ENCODE data around the gene P2RX3. TPM values are rescaled to one million over a fixed set of nuclear protein-coding genes. Genes with fewer than 3 reads are reported as not detected.

P2RX3 gene
- total and polyA plus RNA-seq, 2 experiments from 2014 or later: 0.15 to 0.35 TPM

GRCh38 chr11:57324886-57325734, 13.0 kb upstream of the P2RX3 start, which contains the start of gene TNKS1BP1 (continued):
- TF ChIP-seq ZNF462 (CRISPR knock-in tag; IDR thresholded peaks at IDR 0.05) (no peak), ETS1 (IDR thresholded peaks at IDR 0.05) (no peak)

GRCh38 chr11:57325735-57326048, 12.5 kb upstream of the P2RX3 start:
- no peaks in the 10 kb centered on the region for H3K27me3 ChIP-seq (ENCODE audit: insufficient read depth)
- H3K4me3 ChIP-seq: peak overlapping the region; percentile 94
- Mint-ChIP-seq H3K36me3 (ENCODE audit: low read depth) (peaks cover 75% of the 10 kb centered on the region), H3K4me3 (peak overlapping the region; percentile 91), H3K4me1 (peaks cover 51% of the 10 kb centered on the region), H3K27me3 (ENCODE audit: insufficient read depth, low read depth, poor library complexity) (peaks cover 18% of the 10 kb centered on the region), H3K9me3 (peaks cover 3% of the 10 kb centered on the region; the same call in 1 of the 3 replicates), H3K27ac (peak overlapping the region; percentile 100)
- peaks cover 36% of the 10 kb centered on the region for H3K4me1 ChIP-seq (ENCODE audit: insufficient read depth)
- no peaks in the 10 kb centered on the region for H3K9me2 ChIP-seq (ENCODE audit: insufficient read depth)
- peaks cover 33% of the 10 kb centered on the region for H3K36me3 ChIP-seq (ENCODE audit: insufficient read depth)
- ATAC-seq (no peak), DNase-seq (ENCODE audit: low spot score) (no peak)
- H3K79me2 ChIP-seq (replicated peaks; ENCODE audit: insufficient read depth): peaks cover 33% of the 10 kb centered on the region
- H3K27ac ChIP-seq (ENCODE audit: low read depth): peak overlapping the region; percentile 99
- peak overlapping the region; percentile 83 for H3K4me2 ChIP-seq
- peaks cover 15% of the 10 kb centered on the region for H4K20me1 ChIP-seq (replicated peaks; ENCODE audit: insufficient read depth)
- H3F3A ChIP-seq (replicated peaks; ENCODE audit: low read depth): peaks cover 19% of the 10 kb centered on the region
- H2AFZ ChIP-seq: 0 out of 2 replicates have a peak overlapping the region, but pooled peaks have one; percentile 15
- TF ChIP-seq EZH2 (IDR thresholded peaks at IDR 0.05; ENCODE audit: low read depth, unreplicated experiment) (no peak), ZNF331 (CRISPR knock-in tag; IDR thresholded peaks at IDR 0.05; ENCODE audit: low read depth) (no peak), EZH2phosphoT487 (IDR thresholded peaks at IDR 0.05; ENCODE audit: unreplicated experiment) (no peak), JUNB (IDR thresholded peaks at IDR 0.05; ENCODE audit: unreplicated experiment) (no peak), POLR2AphosphoS5 (IDR thresholded peaks at IDR 0.05; ENCODE audit: low read depth) (no peak), NANOG (IDR thresholded peaks at IDR 0.05; ENCODE audit: borderline replicate concordance) (no peak), CREB1 (CRISPR knock-in tag; IDR thresholded peaks at IDR 0.05; ENCODE audit: low read depth) (no peak), ZNF114 (CRISPR knock-in tag; IDR thresholded peaks at IDR 0.05) (no peak)
